ENCODE results near the gene COL15A1.

Gene COL15A1

DNA sequence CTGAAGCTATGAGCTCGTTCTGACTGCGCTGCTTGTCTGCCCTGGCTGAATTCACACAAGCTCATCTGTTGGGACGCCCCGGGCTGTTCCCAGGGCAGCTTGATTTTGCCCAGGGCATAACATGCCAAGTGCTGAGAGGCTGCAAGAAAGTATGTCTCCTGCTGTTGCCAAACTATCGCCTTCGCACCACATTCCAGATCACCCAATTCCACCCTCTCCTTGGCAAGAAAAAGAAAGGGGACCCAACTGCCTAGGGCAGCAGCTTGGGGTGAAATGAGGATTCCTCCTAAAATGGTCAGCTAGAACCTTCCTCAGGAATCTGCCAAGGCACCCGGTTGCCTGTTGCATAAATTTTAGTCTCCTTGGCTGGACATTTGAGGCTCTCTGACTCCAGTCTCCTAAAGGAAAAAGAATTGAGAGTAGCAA lies 21.2 kb downstream of the COL15A1 start:
- no peak overlapping the region for H3K4me3 ChIP-seq (ENCODE audit: control insufficient read depth, low read depth, low read length)
- TF ChIP-seq, protein P1, sequence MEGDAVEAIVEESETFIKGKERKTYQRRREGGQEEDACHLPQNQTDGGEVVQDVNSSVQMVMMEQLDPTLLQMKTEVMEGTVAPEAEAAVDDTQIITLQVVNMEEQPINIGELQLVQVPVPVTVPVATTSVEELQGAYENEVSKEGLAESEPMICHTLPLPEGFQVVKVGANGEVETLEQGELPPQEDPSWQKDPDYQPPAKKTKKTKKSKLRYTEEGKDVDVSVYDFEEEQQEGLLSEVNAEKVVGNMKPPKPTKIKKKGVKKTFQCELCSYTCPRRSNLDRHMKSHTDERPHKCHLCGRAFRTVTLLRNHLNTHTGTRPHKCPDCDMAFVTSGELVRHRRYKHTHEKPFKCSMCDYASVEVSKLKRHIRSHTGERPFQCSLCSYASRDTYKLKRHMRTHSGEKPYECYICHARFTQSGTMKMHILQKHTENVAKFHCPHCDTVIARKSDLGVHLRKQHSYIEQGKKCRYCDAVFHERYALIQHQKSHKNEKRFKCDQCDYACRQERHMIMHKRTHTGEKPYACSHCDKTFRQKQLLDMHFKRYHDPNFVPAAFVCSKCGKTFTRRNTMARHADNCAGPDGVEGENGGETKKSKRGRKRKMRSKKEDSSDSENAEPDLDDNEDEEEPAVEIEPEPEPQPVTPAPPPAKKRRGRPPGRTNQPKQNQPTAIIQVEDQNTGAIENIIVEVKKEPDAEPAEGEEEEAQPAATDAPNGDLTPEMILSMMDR (IDR thresholded peaks at IDR 0.05; ENCODE audit: control insufficient read depth, insufficient read depth, low read depth, low read length, missing control alignments) = no peak
- DNase-seq (ENCODE audit: low read depth) = no peak

DNA sequence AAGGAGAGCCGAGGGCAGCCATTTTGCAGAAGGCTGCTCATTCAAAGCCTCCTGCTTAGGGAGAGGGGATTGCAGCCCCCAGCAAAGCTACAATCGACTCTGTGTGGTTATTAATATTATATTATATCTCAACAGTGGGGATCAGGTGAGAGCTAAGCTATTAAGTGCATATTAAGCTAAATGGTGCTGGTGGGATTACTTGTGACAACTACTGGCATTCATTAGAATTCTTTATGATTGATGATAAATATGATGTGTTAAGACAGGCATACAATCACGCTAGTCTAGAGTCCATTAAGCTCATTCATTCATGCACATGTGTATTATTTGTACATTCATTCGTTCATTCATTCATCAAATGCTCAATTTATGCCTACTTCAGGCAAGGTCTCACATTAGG lies 23.0 kb downstream of the COL15A1 start:
- no peak overlapping the region for H3K4me3 ChIP-seq (ENCODE audit: control insufficient read depth, low read depth, low read length)
- TF ChIP-seq, protein P1 (IDR thresholded peaks at IDR 0.05; ENCODE audit: control insufficient read depth, insufficient read depth, low read depth, low read length, missing control alignments) = no peak
- DNase-seq (ENCODE audit: low read depth) = no peak

- H3K4me3 ChIP-seq (ENCODE audit: control insufficient read depth, low read depth, low read length) = no peak overlapping the region
- no peak for DNase-seq (ENCODE audit: low read depth)
- TF ChIP-seq, protein P1 (IDR thresholded peaks at IDR 0.05; ENCODE audit: control insufficient read depth, insufficient read depth, low read depth, low read length, missing control alignments) = no peak
Observed at GRCh38 chr9:98967257-98967656, 23.6 kb downstream of the COL15A1 start.

DNA sequence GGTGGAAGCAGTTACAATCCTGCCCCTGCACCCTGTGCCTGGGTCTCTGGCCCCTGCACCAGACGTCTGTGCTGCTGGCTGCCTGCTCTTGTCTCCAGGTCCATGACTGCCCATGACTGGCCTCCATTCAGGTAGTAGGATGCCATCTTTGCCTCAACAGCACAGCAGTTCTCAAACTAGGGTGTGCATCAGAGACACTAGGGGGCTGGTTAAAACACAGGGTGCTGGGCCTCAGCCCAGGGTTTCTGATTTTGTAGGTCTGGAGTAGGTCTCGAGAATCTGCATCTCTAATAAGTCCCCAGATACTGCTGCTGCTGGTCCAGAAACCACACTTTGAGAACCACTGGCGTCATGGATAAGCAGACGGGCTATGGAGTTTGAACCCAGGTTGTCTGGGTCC lies 24.0 kb downstream of the COL15A1 start:
- no peak for DNase-seq (ENCODE audit: low read depth)
- TF ChIP-seq, protein P1 (IDR thresholded peaks at IDR 0.05; ENCODE audit: control insufficient read depth, insufficient read depth, low read depth, low read length, missing control alignments) = no peak
- no peak overlapping the region for H3K4me3 ChIP-seq (ENCODE audit: control insufficient read depth, low read depth, low read length)

DNA sequence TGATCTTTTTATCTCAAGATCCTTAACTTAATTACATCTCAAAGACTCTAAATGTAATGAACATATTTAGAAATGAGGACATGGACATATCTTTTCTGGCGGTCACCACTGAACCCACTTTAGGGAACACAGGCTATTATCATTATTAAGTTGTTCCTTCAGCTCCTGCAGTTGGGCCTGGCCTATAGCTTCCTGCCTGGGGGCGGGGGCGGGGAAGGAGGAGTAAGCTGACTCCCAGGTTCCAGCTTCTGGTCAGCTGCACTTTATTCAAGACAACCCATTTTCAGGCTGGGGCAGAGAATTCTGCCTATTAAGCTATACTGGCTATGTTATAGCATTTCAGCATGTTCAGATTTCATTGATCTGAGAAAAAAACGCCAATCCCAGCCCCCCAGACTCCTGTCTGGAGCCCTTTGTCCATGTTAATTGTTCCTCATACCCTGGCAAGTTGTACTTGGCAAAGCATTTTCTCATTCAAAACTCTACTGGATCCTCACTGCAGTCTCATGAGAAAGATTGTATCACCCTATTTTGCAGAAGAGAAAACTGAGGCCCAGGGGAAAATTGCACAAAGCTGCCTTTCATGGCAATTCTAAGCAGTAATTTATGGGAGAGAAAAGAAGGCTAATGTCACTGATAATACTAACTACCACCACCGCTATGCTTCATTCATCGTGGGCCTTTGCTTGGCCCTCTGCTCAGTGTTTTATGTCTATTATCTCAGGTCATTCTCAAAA lies 25.1 kb downstream of the COL15A1 start:
- TF ChIP-seq, protein P1 (IDR thresholded peaks at IDR 0.05; ENCODE audit: control insufficient read depth, insufficient read depth, low read depth, low read length, missing control alignments) = no peak
- no peak for DNase-seq (ENCODE audit: low read depth)
- H3K4me3 ChIP-seq (ENCODE audit: control insufficient read depth, low read depth, low read length) = no peak overlapping the region

GRCh38 chr9:98970532-98971041 lies 26.9 kb downstream of the COL15A1 start:
- H3K4me3 ChIP-seq (ENCODE audit: control insufficient read depth, low read depth, low read length) = no peak overlapping the region
- TF ChIP-seq, protein P1 (IDR thresholded peaks at IDR 0.05; ENCODE audit: control insufficient read depth, insufficient read depth, low read depth, low read length, missing control alignments) = no peak
- DNase-seq (ENCODE audit: low read depth) = no peak

All from AG09309 (cell line).